NCI-H446 (cell line): ENCODE data around the gene TNFAIP2.
A peak's percentile ranks its signal among the peaks of the same experiment; 100 is the strongest.
"Not testable (repeated sequence)": the region's sequence is repeated elsewhere in the genome, so short reads cannot be mapped to it uniquely, and the experiment has no call there.

ENCODE experiments used
- DNase-seq, 2 experiments: peaks; one replicate each; lab custom pipeline; 2025; lab: John Stamatoyannopoulos, UW

Gene TNFAIP2

GRCh38 chr14:103155416-103155815, 32.2 kb downstream of the TNFAIP2 start:
- DNase-seq: not testable (repeated sequence)

GRCh38 chr14:103155826-103156394, 32.6 kb downstream of the TNFAIP2 start:
- DNase-seq: no peak

GRCh38 chr14:103156651-103157378, 33.6 kb downstream of the TNFAIP2 start:
- DNase-seq: no peak

GRCh38 chr14:103157969-103158368, 34.7 kb downstream of the TNFAIP2 start:
- DNase-seq: no peak

- DNase-seq: no peak
These were observed 35.4 kb downstream of the TNFAIP2 start for GRCh38 chr14:103158688-103159087.

GRCh38 chr14:103160321-103161053, 37.2 kb downstream of the TNFAIP2 start:
- no peak for DNase-seq

GRCh38 chr14:103161054-103161397, 37.8 kb downstream of the TNFAIP2 start:
- no peak for DNase-seq

- no peak for DNase-seq
These were observed 39.9 kb downstream of the TNFAIP2 start for GRCh38 chr14:103163199-103163598.

GRCh38 chr14:103164006-103164405, 40.7 kb downstream of the TNFAIP2 start:
- no peak for DNase-seq

GRCh38 chr14:103164779-103165178, 41.5 kb downstream of the TNFAIP2 start:
- no peak for DNase-seq

GRCh38 chr14:103165323-103165722, 42.1 kb downstream of the TNFAIP2 start:
- DNase-seq: no peak

GRCh38 chr14:103169954-103170353, 46.7 kb downstream of the TNFAIP2 start:
- peak in 1 of 2 experiments; percentile 6 for DNase-seq

GRCh38 chr14:103171206-103171605, 47.9 kb downstream of the TNFAIP2 start:
- DNase-seq: not testable (repeated sequence)

- no peak for DNase-seq
These were observed 49.7 kb downstream of the TNFAIP2 start for GRCh38 chr14:103172921-103173320.

GRCh38 chr14:103173887-103174286, 50.6 kb downstream of the TNFAIP2 start:
- DNase-seq: not testable (repeated sequence)

- not testable (repeated sequence) for DNase-seq
These were observed 52.9 kb downstream of the TNFAIP2 start for GRCh38 chr14:103176176-103176575.

GRCh38 chr14:103177376-103177775, 54.1 kb downstream of the TNFAIP2 start:
- DNase-seq: no peak

- DNase-seq: no peak
These were observed 55.3 kb downstream of the TNFAIP2 start for GRCh38 chr14:103178521-103178920.

- DNase-seq: no peak
These were observed 55.8 kb downstream of the TNFAIP2 start for GRCh38 chr14:103179094-103179493.

- no peak for DNase-seq
These were observed 57.1 kb downstream of the TNFAIP2 start for GRCh38 chr14:103180331-103180730.

- DNase-seq: no peak
These were observed 60.8 kb downstream of the TNFAIP2 start for GRCh38 chr14:103184046-103184445.

GRCh38 chr14:103185051-103186029, 62.1 kb downstream of the TNFAIP2 start:
- peak; percentile 5 to 50 for DNase-seq
